ENCODE measurements around the gene CAPN14. TPM values are rescaled to one million over a fixed set of nuclear protein-coding genes. Genes with fewer than 3 reads are reported as not detected.

Gene CAPN14
- total RNA-seq, 1 donor from 2014 or later = not detected

DNA sequence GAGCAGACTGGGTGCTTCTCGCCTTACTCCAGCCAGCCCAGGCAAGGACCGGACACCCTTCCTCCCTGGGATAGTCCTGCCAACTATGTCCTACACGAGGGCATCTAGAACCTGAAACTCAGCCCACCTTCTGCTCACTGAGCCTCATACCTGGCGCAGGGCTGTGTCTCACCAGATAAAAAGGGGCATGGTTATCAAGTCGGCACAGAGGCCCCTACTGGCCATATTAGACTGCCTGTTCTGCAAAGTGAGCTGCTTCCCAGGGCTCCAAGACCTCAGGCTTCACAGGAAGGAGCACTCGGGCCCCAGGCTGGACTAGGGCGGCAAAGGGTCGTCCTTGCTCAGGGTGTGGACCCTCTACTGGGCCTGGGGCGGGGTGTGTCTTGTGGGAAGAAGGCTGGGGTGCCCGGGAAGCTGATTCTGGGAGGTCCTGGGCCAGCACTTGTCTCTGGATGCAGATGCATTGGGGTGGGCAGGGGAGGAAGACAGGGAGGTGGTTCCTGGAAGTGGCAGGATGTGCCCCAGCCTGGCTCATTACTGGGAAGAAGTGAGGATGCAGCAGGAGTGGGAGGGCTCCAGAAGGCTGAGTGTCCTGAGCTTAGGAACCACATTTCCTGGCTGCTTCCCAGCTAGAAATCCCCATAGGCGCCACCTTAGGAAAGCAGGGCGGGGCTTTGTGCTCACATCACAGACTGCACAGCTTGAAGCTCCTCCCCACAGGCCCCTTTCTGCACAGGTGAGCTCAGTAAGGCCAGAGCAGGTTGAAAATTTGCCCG is 36.2 kb upstream of the CAPN14 start:
- Histone ChIP-seq H3K4me3 (no peak overlapping the region), H3K9me3 (no peaks in the 10 kb centered on the region), H3K27ac (no peak overlapping the region), H3K27me3 (no peaks in the 10 kb centered on the region), H3K36me3 (peaks cover 26 to 59% of the 10 kb centered on the region in 2 donors), H3K4me1 (no peaks in the 10 kb centered on the region)
- intact Hi-C loops (cut with DNase I) = no loop called here
- DNase-seq (ENCODE audit: low spot score in 2 of 2) = no peak
- no peak for TF ChIP-seq CTCF (IDR thresholded peaks at IDR 0.05)

DNA sequence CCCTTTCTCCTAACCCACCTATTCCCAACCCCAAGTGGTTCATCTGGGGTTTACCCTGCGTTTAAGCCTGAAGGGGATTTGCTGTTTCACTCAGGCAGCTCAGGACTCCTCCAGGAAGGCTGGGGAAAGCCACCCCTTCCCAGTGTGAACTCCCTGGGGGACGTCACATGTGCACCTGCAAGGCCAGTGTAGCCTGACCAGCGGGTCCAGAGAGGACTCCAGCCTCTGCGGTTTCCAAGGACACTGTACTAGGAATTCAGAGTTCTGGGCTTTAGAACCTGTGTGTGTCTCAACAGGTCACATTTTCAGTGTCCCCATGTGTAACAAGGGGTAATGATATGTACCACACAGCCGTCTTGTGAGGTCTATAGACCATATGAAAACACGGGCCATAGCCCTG is 34.5 kb upstream of the CAPN14 start:
- intact Hi-C loops (cut with DNase I) = no loop called here
- Histone ChIP-seq H3K4me3 (no peak overlapping the region), H3K27ac (no peak overlapping the region), H3K36me3 (peaks cover 29 to 71% of the 10 kb centered on the region in 2 donors), H3K27me3 (no peaks in the 10 kb centered on the region), H3K4me1 (no peaks in the 10 kb centered on the region), H3K9me3 (no peaks in the 10 kb centered on the region)
- no peak for TF ChIP-seq CTCF (IDR thresholded peaks at IDR 0.05)
- no peak for DNase-seq (ENCODE audit: low spot score in 2 of 2)

DNA sequence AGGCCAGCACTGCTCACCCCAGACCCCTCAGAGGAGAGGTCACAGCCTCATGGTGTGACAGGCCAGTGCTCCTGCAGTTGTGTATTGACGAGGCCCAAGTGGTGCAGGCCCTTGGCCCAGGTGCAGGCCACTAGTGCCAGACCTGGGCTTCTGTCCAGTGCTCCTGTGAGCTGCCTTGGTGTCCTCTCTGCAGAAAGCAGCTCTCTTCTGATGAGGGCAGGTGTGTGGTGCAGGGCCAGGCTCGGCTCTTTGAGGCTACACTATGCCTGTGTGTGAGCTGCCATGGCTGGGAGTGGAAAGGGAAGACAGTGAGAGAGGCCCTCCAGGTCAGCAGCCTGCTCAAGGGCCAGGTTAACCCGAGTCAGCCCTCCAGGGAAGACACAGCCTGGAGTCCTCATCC is 33.7 kb upstream of the CAPN14 start:
- intact Hi-C loops (cut with DNase I) = no loop called here
- peaks cover 25 to 62% of the 10 kb centered on the region in 2 donors for H3K36me3 ChIP-seq

GRCh38 chr2:31249009-31249690 is 31.8 kb upstream of the CAPN14 start:
- H3K4me3 ChIP-seq = no peak overlapping the region
- DNase-seq (ENCODE audit: low spot score in 2 of 2) = peak in 1 of 2 donors; percentile 50
- H3K36me3 ChIP-seq = peaks cover 24 to 59% of the 10 kb centered on the region in 2 donors

More for the DNA sequence above, 33.7 kb upstream of the CAPN14 start:
- Histone ChIP-seq H3K4me3 (no peak overlapping the region), H3K27me3 (no peaks in the 10 kb centered on the region), H3K4me1 (no peaks in the 10 kb centered on the region), H3K27ac (no peak overlapping the region), H3K9me3 (no peaks in the 10 kb centered on the region)
- TF ChIP-seq CTCF (IDR thresholded peaks at IDR 0.05) = no peak
- no peak for DNase-seq (ENCODE audit: low spot score in 2 of 2)

DNA sequence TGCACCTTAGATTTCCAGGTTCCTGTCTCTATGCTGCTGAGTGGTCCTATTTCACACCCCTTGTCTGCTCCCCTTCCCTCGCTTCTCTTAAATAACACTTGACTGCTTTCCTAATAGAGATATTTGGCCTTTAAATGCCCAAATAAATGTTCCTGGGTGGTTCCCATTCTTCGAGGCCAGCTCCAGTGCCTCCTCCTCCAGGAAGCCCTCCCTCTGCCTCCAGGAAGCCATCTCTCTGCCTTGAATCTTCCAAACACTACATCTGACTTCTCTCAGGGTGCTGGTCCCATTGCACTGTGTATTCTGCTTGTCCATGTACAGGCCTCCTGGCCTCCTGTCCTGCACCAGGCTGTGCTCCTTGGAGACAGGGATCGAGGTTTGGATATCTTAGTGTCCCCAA is 30.8 kb upstream of the CAPN14 start:
- peak in 1 of 2 donors; percentile 42 for DNase-seq (ENCODE audit: low spot score in 2 of 2)
- H3K36me3 ChIP-seq = peaks cover 25 to 56% of the 10 kb centered on the region in 2 donors
- intact Hi-C loops (cut with DNase I) = no loop called here
- H3K27ac ChIP-seq = no peak overlapping the region
- no peaks in the 10 kb centered on the region for H3K4me1 ChIP-seq
- no peaks in the 10 kb centered on the region for H3K9me3 ChIP-seq
- H3K27me3 ChIP-seq = no peaks in the 10 kb centered on the region
- no peak for TF ChIP-seq CTCF (IDR thresholded peaks at IDR 0.05)
- H3K4me3 ChIP-seq = no peak overlapping the region

More at GRCh38 chr2:31249009-31249690, 31.8 kb upstream of the CAPN14 start:
- intact Hi-C loops (cut with DNase I) = no loop called here
- no peak for TF ChIP-seq CTCF (IDR thresholded peaks at IDR 0.05)
- H3K4me1 ChIP-seq = no peaks in the 10 kb centered on the region
- H3K27ac ChIP-seq = no peak overlapping the region
- H3K27me3 ChIP-seq = no peaks in the 10 kb centered on the region
- H3K9me3 ChIP-seq = no peaks in the 10 kb centered on the region

Measured in ascending aorta (tissue), 2 donors.